Esophagus muscularis mucosa (tissue), 3 donors: ENCODE results near the gene RSRC1.

Experiments
- CTCF ChIP-seq, 3 experiments: fragments of 200-600 bp in 2 of 3; fragments of 450-650 bp in 1 of 3; sonication (generic) in 2 of 3; IDR thresholded peaks; one replicate each; pipeline ENCODE4 v1.5.1; 2017 to 2019; ENCODE audit warnings: antibody characterized with exemption in 3 of 3, mild to moderate bottlenecking in 2 of 3, moderate library complexity in 1 of 3
- POLR2A ChIP-seq: fragments of 450-650 bp; IDR thresholded peaks from one replicate; pipeline ENCODE4 v1.6.1; 2017; ENCODE audit warnings: antibody characterized with exemption, moderate library complexity, mild to moderate bottlenecking, low read depth

DNA sequence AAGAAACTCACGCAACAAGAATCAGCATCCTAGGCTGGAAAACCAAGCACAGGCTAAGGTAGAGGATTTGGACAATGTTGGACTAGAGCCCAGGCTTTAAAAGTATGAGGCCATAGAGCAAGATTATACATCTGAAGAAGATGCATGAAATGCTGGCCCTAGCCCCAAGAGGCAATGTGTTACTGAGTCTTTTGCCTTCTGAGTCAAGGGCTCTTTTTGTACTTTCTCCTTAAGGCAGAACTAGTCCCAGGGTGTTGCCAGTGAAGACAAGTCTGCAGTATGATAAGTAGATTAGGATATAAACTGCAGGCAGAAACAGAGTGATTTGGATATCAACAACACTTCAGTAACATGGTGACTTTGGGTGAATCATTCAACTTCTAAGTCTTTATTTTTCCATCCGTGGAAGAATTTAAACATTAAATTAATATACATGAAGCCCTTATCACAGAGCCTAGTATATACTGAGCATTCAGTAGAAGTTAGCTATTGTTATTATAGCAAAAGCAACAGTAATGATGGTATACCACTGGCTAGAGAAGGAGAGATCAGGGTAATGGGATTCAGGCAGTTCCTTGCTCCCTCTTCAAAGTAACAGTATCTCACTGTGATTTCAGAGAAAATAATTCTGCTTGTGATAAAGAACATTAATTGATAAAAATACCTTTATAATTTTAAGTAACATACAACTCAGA lies 361.2 kb downstream of the RSRC1 start:
- TF ChIP-seq CTCF (IDR thresholded peaks at IDR 0.05) (no peak), POLR2A (no peak)
